ENCODE results near the gene TNXB.
"Not testable (repeated sequence)": the region's sequence is repeated elsewhere in the genome, so short reads cannot be mapped to it uniquely, and the experiment has no call there.

- TF ChIP-seq, protein P1, sequence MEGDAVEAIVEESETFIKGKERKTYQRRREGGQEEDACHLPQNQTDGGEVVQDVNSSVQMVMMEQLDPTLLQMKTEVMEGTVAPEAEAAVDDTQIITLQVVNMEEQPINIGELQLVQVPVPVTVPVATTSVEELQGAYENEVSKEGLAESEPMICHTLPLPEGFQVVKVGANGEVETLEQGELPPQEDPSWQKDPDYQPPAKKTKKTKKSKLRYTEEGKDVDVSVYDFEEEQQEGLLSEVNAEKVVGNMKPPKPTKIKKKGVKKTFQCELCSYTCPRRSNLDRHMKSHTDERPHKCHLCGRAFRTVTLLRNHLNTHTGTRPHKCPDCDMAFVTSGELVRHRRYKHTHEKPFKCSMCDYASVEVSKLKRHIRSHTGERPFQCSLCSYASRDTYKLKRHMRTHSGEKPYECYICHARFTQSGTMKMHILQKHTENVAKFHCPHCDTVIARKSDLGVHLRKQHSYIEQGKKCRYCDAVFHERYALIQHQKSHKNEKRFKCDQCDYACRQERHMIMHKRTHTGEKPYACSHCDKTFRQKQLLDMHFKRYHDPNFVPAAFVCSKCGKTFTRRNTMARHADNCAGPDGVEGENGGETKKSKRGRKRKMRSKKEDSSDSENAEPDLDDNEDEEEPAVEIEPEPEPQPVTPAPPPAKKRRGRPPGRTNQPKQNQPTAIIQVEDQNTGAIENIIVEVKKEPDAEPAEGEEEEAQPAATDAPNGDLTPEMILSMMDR (IDR thresholded peaks at IDR 0.05), result not testable (repeated sequence)
- TF ChIP-seq POLR2A (IDR thresholded peaks at IDR 0.05), result not testable (repeated sequence)
These were observed 79.6 kb downstream of the TNXB start for GRCh38 chr6:32029553-32029952.
